Hepatocyte (in vitro differentiated cells): ENCODE measurements around the gene NPTX1. TPM values are rescaled to one million over a fixed set of nuclear protein-coding genes. Genes with fewer than 3 reads are reported as not detected.
A peak's percentile ranks its signal among the peaks of the same experiment; 100 is the strongest.

Experiments
- DNase-seq: peaks from one replicate; pipeline ENCODE4 v3.0.0-alpha.2; 2016; ENCODE audit warnings: low spot score
- H2AFZ ChIP-seq: fragments of 200-600 bp; sonication (generic); 2 replicates; pipeline ENCODE4 v1.6.0; 2016; ENCODE audit warnings: antibody characterized with exemption, mild to moderate bottlenecking
- H3K27ac ChIP-seq: fragments of 200-600 bp; sonication (generic); 2 replicates; pipeline ENCODE4 v1.5.1; 2016; ENCODE audit warnings: mild to moderate bottlenecking
- H3K27me3 ChIP-seq: fragments of 200-600 bp; sonication (generic); 2 replicates; pipeline ENCODE4 v1.6.1; 2016
- H3K36me3 ChIP-seq: fragments of 200-600 bp; sonication (generic); replicated peaks from 2 replicates; pipeline ENCODE4 v1.5.1; 2016; ENCODE audit warnings: low read depth; ENCODE audit not compliant: insufficient read depth
- H3K4me1 ChIP-seq: fragments of 200-600 bp; sonication (generic); 2 replicates; pipeline ENCODE4 v1.5.1; 2016; ENCODE audit warnings: mild to moderate bottlenecking, moderate library complexity; ENCODE audit not compliant: insufficient read depth
- H3K4me2 ChIP-seq: fragments of 200-600 bp; sonication (generic); 2 replicates; pipeline ENCODE4 v1.6.0; 2016
- H3K4me3 ChIP-seq: fragments of 200-600 bp; sonication (generic); 2 replicates; pipeline ENCODE4 v1.5.1; 2016; ENCODE audit warnings: mild to moderate bottlenecking
- H3K79me2 ChIP-seq: fragments of 200-600 bp; sonication (generic); 2 replicates; pipeline ENCODE4 v1.6.0; 2017; ENCODE audit warnings: mild to moderate bottlenecking
- H3K9me2 ChIP-seq: fragments of 200-600 bp; sonication (generic); replicated peaks from 2 replicates; pipeline ENCODE4 v1.6.0; 2017; ENCODE audit warnings: mild to moderate bottlenecking; ENCODE audit not compliant: insufficient read depth
- H3K9me3 ChIP-seq: fragments of 200-600 bp; sonication (generic); 2 replicates; pipeline ENCODE4 v1.5.1; 2016; ENCODE audit warnings: low read depth, mild to moderate bottlenecking
- H4K20me1 ChIP-seq: fragments of 200-600 bp; sonication (generic); 2 replicates; pipeline ENCODE4 v1.6.0; 2016; ENCODE audit warnings: mild to moderate bottlenecking; ENCODE audit not compliant: insufficient read depth, poor library complexity, severe bottlenecking
- EZH2 ChIP-seq: fragments of 200-600 bp; sonication (generic); IDR thresholded peaks from 2 replicates; pipeline ENCODE4 v1.6.1; 2016; ENCODE audit warnings: antibody characterized with exemption, mild to moderate bottlenecking, borderline replicate concordance
- EZH2phosphoT487 ChIP-seq: fragments of 200-600 bp; sonication (generic); IDR thresholded peaks from one replicate; pipeline ENCODE4 v1.6.1; 2018; ENCODE audit warnings: antibody characterized with exemption, mild to moderate bottlenecking, low read depth, moderate library complexity; ENCODE audit not compliant: unreplicated experiment, severe bottlenecking
- WGBS: methylation state at CpG from one replicate; pipeline ENCODE4 v1.1.6; 2016; ENCODE audit warnings: low lambda C conversion rate; ENCODE audit errors: missing lambda C conversion rate; 5-methylcytosine and 5-hydroxymethylcytosine counted together
- polyA plus RNA-seq: library from polyadenylated mRNA; unstranded; fragments of >200 nt; fragmentation: Nextera tagmentation; extraction: Ambion mirVana; gene quantifications from 2 replicates; pipeline ENCODE4 v1.2.1, GENCODE V29; 2016
- total RNA-seq: library from RNA; depleted of rRNA; stranded (reverse); fragments of >200 nt; gene quantifications from 2 replicates; pipeline ENCODE4 v1.2.3, GENCODE V29; 2014
- TF ChIP-seq, protein P1 (sequence below): fragments of 200-600 bp; sonication (generic); IDR thresholded peaks from 2 replicates; pipeline ENCODE4 v1.5.1; 2016; ENCODE audit warnings: antibody characterized with exemption, mild to moderate bottlenecking; ENCODE audit not compliant: poor library complexity

The NPTX1 gene
- total and polyA plus RNA-seq, 2 experiments from 2014 or later = 0.70 to 2.1 TPM

DNA sequence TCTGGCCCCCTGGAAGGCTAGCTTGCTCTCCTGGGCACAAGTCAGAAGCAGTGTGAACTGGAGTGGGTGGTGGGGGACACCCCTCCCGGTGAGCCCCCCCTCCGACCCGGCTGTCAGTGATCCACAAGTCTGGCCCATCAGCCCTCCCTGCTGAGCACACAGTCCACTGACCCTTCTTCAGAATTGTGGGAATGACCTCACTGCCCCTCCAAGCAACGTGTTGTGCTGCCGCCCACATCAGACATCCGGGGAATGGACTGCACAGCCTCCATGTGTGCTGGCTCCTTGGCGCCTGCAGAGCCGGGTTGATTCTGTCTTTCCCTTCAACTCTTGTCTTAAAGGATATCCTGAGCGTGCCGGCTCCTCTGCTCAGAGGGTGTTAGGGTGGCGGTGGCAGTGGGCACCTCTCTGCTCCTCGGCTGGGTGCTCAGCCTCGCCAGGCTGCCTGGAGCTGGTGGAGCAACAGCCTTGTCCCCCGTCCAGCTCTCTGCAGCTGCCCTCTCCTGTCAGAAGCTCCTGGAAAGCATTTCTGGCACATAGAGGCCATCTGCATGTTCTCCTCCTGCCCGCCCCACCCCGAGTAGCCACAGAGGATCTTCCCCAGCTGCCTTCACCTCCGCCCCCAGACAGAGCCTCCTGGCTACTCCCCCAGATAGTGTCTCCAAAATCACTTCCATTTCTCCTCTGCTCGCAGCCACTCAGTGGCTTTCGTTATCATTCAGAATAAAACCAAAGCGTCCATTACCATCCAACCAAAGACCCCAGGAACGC, 19.8 kb downstream of the NPTX1 start:
- Histone ChIP-seq H3K27ac (no peak overlapping the region), H2AFZ (no peak overlapping the region)
- WGBS = 83% methylated on average over 19 of the region's 21 CpGs

DNA sequence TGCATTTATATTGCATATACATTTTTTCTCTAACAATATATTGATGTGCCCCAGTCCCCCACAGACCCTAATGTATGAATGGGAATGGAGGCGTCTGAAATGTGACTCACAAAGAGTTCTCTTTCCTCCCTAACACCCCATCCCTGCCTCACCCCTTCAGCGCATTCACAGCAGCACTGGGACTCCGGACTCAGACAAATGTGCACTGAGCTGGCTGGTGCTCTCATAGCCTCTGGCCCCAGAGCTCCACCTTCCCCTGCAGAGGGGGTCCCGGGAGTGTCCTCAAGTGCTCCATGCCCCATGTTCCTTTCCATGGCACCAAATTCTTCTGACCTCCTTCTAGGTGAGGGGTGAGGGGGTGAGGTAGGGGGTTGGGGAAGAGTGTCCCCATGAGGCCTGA, 20.6 kb downstream of the NPTX1 start:
- H3K36me3 ChIP-seq = no peaks in the 10 kb centered on the region
- H2AFZ ChIP-seq = no peak overlapping the region
- no peaks in the 10 kb centered on the region for H3K9me2 ChIP-seq
- DNase-seq = no peak
- H3K4me2 ChIP-seq = peak overlapping the region; percentile 86
- peaks cover 17% of the 10 kb centered on the region for H3K4me1 ChIP-seq
- no peaks in the 10 kb centered on the region for H3K9me3 ChIP-seq
- no peak overlapping the region for H3K4me3 ChIP-seq
- TF ChIP-seq, protein P1, sequence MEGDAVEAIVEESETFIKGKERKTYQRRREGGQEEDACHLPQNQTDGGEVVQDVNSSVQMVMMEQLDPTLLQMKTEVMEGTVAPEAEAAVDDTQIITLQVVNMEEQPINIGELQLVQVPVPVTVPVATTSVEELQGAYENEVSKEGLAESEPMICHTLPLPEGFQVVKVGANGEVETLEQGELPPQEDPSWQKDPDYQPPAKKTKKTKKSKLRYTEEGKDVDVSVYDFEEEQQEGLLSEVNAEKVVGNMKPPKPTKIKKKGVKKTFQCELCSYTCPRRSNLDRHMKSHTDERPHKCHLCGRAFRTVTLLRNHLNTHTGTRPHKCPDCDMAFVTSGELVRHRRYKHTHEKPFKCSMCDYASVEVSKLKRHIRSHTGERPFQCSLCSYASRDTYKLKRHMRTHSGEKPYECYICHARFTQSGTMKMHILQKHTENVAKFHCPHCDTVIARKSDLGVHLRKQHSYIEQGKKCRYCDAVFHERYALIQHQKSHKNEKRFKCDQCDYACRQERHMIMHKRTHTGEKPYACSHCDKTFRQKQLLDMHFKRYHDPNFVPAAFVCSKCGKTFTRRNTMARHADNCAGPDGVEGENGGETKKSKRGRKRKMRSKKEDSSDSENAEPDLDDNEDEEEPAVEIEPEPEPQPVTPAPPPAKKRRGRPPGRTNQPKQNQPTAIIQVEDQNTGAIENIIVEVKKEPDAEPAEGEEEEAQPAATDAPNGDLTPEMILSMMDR = no peak
- TF ChIP-seq EZH2 = no peak
- no peak for TF ChIP-seq EZH2phosphoT487
- WGBS = 73% methylated on average over 4 of the region's 4 CpGs
- H3K27me3 ChIP-seq = peaks cover 8% of the 10 kb centered on the region
- no peaks in the 10 kb centered on the region for H4K20me1 ChIP-seq
- H3K27ac ChIP-seq = peak overlapping the region; percentile 99
- no peaks in the 10 kb centered on the region for H3K79me2 ChIP-seq

More for the DNA sequence above, 19.8 kb downstream of the NPTX1 start:
- peaks cover 17% of the 10 kb centered on the region for H3K4me1 ChIP-seq
- H3K9me3 ChIP-seq = no peaks in the 10 kb centered on the region
- no peak overlapping the region for H3K4me2 ChIP-seq
- H3K4me3 ChIP-seq = no peak overlapping the region
- H4K20me1 ChIP-seq = no peaks in the 10 kb centered on the region
- H3K27me3 ChIP-seq = peaks cover 8% of the 10 kb centered on the region
- no peak for DNase-seq
- H3K36me3 ChIP-seq = no peaks in the 10 kb centered on the region
- no peak for TF ChIP-seq EZH2phosphoT487
- no peak for TF ChIP-seq EZH2
- TF ChIP-seq, protein P1 = no peak
- no peaks in the 10 kb centered on the region for H3K79me2 ChIP-seq
- no peaks in the 10 kb centered on the region for H3K9me2 ChIP-seq

DNA sequence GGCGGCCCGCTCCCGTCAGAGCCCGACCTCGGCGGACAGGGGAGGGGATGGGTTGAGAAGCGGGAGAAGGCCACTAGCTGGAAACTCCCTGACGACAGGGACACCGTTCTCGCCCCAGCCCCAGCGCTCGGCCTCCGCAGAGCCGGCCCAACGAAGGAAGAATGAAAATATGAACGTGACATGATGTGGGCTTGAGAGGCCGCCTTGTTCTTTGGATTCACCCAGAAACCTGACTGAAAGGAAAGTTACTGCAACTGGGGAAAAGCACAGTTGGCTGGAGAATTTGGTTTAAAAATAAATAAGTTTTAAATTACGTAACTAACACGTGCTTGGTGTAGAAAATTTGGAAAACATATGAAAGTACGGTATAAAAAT, 21.1 kb downstream of the NPTX1 start:
- H3K9me3 ChIP-seq = no peaks in the 10 kb centered on the region
- H3K4me1 ChIP-seq = peaks cover 17% of the 10 kb centered on the region
- peak overlapping the region; percentile 99 for H3K27ac ChIP-seq
- no peaks in the 10 kb centered on the region for H3K79me2 ChIP-seq
- DNase-seq = peak; percentile 76
- TF ChIP-seq EZH2 (no peak), EZH2phosphoT487 (no peak)
- TF ChIP-seq, protein P1 = no peak
- H3K36me3 ChIP-seq = no peaks in the 10 kb centered on the region
- no peaks in the 10 kb centered on the region for H3K9me2 ChIP-seq
- H3K27me3 ChIP-seq = peaks cover 8% of the 10 kb centered on the region
- H3K4me2 ChIP-seq = peak overlapping the region; percentile 86
- peak overlapping the region; percentile 69 for H3K4me3 ChIP-seq
- H4K20me1 ChIP-seq = no peaks in the 10 kb centered on the region
- WGBS = 9% methylated on average over 20 of the region's 20 CpGs
- peak overlapping the region; percentile 82 for H2AFZ ChIP-seq
